A673 (cell line): ENCODE results near the gene CFAP57. TPM values are rescaled to one million over a fixed set of nuclear protein-coding genes. Genes with fewer than 3 reads are reported as not detected.

Experiments used
- BruUV-seq: library from RNA; stranded (reverse); fragments of 400-500 nt; replicated peaks from 2 replicates; lab custom pipeline; 2021; lab: Mats Ljungman, UMichigan
- CTCF ChIA-PET: fragments of 300-600 bp; sonication (Branson Sonifier 250); formaldehyde crosslinking; loops from one replicate; lab custom pipeline; 2022; ENCODE audit warnings: antibody characterized with exemption; lab: Charles Lee
- POLR2A ChIA-PET: fragments of 300-600 bp; sonication (Branson Sonifier 250); formaldehyde crosslinking; loops from one replicate; lab custom pipeline; 2022; ENCODE audit warnings: antibody characterized with exemption; ENCODE audit not compliant: low non-redundant PET; lab: Charles Lee
- DNase-seq: peaks from one replicate; pipeline ENCODE4 v3.0.0-alpha.2; 2015; ENCODE audit warnings: low spot score
- H3K27ac ChIP-seq: fragments of 200-600 bp; sonication (generic); 2 replicates; pipeline ENCODE4 v1.5.1; 2016; ENCODE audit warnings: mixed run types, low read depth, mild to moderate bottlenecking, mixed read lengths, antibody characterized with exemption, low read length; ENCODE audit not compliant: poor library complexity, severe bottlenecking
- H3K27me3 ChIP-seq: fragments of 200-600 bp; sonication (generic); replicated peaks from 2 replicates; pipeline ENCODE4 v1.6.1; 2017; ENCODE audit warnings: mixed run types, low read depth, mild to moderate bottlenecking, mixed read lengths, antibody characterized with exemption, low read length; ENCODE audit not compliant: insufficient read depth, poor library complexity
- H3K36me3 ChIP-seq: fragments of 200-600 bp; sonication (generic); 2 replicates; pipeline ENCODE4 v1.6.1; 2016; ENCODE audit warnings: mixed run types, mild to moderate bottlenecking, mixed read lengths, antibody characterized with exemption, low read length; ENCODE audit not compliant: insufficient read depth, poor library complexity, severe bottlenecking
- H3K4me1 ChIP-seq: fragments of 200-600 bp; sonication (generic); 2 replicates; pipeline ENCODE4 v1.6.1; 2017; ENCODE audit warnings: mixed run types, mild to moderate bottlenecking, mixed read lengths, antibody characterized with exemption, low read length; ENCODE audit not compliant: insufficient read depth, poor library complexity, severe bottlenecking
- H3K4me3 ChIP-seq: fragments of 200-600 bp; sonication (generic); 2 replicates; pipeline ENCODE4 v1.5.1; 2016; ENCODE audit warnings: low read depth, mixed run types, mild to moderate bottlenecking, mixed read lengths, low read length; ENCODE audit not compliant: poor library complexity, severe bottlenecking
- H3K9me3 ChIP-seq: fragments of 200-600 bp; sonication (generic); 2 replicates; pipeline ENCODE4 v1.6.1; 2016; ENCODE audit warnings: mixed run types, low read depth, mild to moderate bottlenecking, mixed read lengths, antibody characterized with exemption, low read length; ENCODE audit not compliant: poor library complexity, severe bottlenecking
- EZH2 ChIP-seq: fragments of 200-600 bp; sonication (generic); IDR thresholded peaks from 2 replicates; pipeline ENCODE4 v1.6.1; 2017; ENCODE audit warnings: borderline replicate concordance, low read depth, mild to moderate bottlenecking, mixed read lengths, antibody characterized with exemption, low read length; ENCODE audit not compliant: poor library complexity, severe bottlenecking
- intact Hi-C: fragments of 100-400 bp; cut with micrococcal nuclease; formaldehyde crosslinking; loops from one replicate; pipeline ENCODE4 v1.10.0; 2022; ENCODE audit not compliant: unreplicated experiment
- total RNA-seq: library from RNA; stranded (reverse); gene quantifications from 2 replicates; pipeline ENCODE4 v1.2.3, GENCODE V29; 2021
- TF ChIP-seq, protein P1 (sequence below): fragments of 300-800, 200-600 bp; sonication (generic); conservative IDR thresholded peaks from 2 replicates; pipeline ENCODE4 v1.5.1; 2017; ENCODE audit warnings: low read depth, mild to moderate bottlenecking, antibody characterized with exemption, low read length, moderate library complexity, mixed read lengths

CFAP57 gene
- total RNA-seq, 1 experiment from 2014 or later: 0.73 TPM

DNA sequence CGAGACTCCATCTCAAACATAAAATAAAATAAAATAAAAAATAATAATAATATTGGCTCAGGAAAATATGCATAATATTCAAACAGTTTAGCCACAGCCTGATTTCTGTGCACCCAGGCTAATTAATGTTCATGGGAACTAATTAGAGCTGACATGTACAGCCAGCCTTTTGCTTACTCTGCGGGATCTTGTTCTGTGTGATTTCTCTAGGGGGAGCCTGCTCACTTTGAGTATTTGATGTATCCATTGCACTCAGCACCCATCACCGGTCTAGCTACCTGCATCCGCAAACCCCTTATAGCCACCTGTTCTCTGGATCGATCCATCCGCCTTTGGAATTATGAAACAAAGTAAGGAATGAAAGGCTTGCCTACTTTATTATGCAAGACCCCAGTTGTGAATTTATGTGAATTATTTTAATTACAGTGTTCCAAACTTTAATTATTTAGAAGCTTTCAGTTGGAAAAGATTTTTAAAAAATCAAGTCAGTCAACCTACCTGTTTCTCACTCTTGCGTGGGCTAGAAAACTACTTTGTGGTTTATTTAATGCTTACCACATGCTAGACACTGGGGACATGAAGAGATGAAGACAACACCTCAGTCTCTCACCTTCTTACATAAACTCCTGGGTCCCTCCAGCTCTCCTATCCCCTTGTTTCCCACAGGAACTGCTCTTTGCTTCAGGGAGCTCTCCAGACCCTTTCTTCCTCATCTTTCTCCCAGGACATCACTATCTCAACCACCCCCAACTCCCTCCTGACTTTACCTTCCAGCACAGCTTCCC is 25.4 kb downstream of the CFAP57 start:
- peak; percentile 22 for DNase-seq
- POLR2A ChIA-PET: interaction anchor here (1.2 kb wide), 1 partner anchor 9 kb away, joined by 4 read pairs; no protein-coding TSS in a partner anchor
- BruUV-seq: no TSS peak
- Histone ChIP-seq H3K27ac (no peak overlapping the region), H3K4me3 (no peak overlapping the region), H3K9me3 (no peaks in the 10 kb centered on the region), H3K36me3 (no peaks in the 10 kb centered on the region), H3K4me1 (no peaks in the 10 kb centered on the region), H3K27me3 (no peaks in the 10 kb centered on the region)
- TF ChIP-seq EZH2: no peak
- TF ChIP-seq, protein P1, sequence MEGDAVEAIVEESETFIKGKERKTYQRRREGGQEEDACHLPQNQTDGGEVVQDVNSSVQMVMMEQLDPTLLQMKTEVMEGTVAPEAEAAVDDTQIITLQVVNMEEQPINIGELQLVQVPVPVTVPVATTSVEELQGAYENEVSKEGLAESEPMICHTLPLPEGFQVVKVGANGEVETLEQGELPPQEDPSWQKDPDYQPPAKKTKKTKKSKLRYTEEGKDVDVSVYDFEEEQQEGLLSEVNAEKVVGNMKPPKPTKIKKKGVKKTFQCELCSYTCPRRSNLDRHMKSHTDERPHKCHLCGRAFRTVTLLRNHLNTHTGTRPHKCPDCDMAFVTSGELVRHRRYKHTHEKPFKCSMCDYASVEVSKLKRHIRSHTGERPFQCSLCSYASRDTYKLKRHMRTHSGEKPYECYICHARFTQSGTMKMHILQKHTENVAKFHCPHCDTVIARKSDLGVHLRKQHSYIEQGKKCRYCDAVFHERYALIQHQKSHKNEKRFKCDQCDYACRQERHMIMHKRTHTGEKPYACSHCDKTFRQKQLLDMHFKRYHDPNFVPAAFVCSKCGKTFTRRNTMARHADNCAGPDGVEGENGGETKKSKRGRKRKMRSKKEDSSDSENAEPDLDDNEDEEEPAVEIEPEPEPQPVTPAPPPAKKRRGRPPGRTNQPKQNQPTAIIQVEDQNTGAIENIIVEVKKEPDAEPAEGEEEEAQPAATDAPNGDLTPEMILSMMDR: peak; percentile 27; the same call in 1 of the 2 replicates
- CTCF ChIA-PET: interaction anchor here (0.8 kb wide), 1 partner anchor 30 kb away, joined by 3 read pairs; no protein-coding TSS in a partner anchor
- intact Hi-C loops: no loop called here

DNA sequence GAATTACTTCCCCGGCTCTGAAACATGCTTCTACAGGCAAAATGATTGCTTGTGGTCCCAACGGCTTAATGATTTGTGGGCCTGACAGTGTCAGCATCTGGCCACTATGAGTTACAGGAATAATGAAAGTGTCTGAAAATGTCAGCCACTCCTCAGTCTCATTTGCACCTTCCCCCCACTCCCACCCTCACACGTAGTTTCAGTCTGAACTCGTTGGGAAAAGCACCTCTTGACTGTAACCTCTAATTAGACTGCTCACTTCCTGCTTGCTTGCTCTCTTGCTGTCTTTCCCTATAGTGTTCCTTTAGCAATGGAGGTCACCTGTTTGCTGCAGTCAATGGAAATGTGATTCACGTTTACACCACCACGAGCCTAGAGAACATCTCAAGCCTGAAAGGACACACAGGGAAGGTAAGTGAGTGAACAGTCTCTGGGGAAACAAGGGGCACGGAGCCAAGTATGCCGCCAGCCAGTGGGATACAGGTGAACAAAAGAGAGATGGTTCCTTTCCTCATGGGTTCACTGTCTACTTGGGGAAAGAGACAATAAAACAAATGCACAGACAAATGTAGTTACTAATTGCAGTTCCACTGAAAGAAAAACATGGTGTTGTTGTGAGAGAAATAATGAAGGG is 27.1 kb downstream of the CFAP57 start:
- TF ChIP-seq EZH2: no peak
- TF ChIP-seq, protein P1: no peak
- Histone ChIP-seq H3K27ac (no peak overlapping the region), H3K36me3 (no peaks in the 10 kb centered on the region), H3K9me3 (no peaks in the 10 kb centered on the region), H3K27me3 (no peaks in the 10 kb centered on the region), H3K4me3 (no peak overlapping the region), H3K4me1 (no peaks in the 10 kb centered on the region)
- ChIA-PET POLR2A (no interaction called here), CTCF (no interaction called here)
- intact Hi-C loops: no loop called here
- DNase-seq: no peak
- no TSS peak for BruUV-seq

- no peak for DNase-seq
- BruUV-seq: no TSS peak
- peaks cover 33% of the 10 kb centered on the region for H3K4me1 ChIP-seq
- TF ChIP-seq EZH2: no peak
- TF ChIP-seq, protein P1: no peak
- H3K27ac ChIP-seq: no peak overlapping the region
- no peaks in the 10 kb centered on the region for H3K9me3 ChIP-seq
- H3K27me3 ChIP-seq: no peaks in the 10 kb centered on the region
- CTCF ChIA-PET: no interaction called here
- no peaks in the 10 kb centered on the region for H3K36me3 ChIP-seq
- intact Hi-C loops: no loop called here
- POLR2A ChIA-PET: no interaction called here
- H3K4me3 ChIP-seq: no peak overlapping the region
Measured at GRCh38 chr1:43203859-43204258, 31.7 kb downstream of the CFAP57 start.
